K562 (cell line): ENCODE measurements around the gene TARS2. TPM values are rescaled to one million over a fixed set of nuclear protein-coding genes. Genes with fewer than 3 reads are reported as not detected.

ENCODE experiments used
- C11orf30 ChIP-seq: fragments of 450-650 bp; IDR thresholded peaks from 2 replicates; pipeline ENCODE4 v1.6.1; 2016; ENCODE audit warnings: low read depth, mild to moderate bottlenecking
- CBX1 ChIP-seq: sonication (generic); IDR thresholded peaks from 2 replicates; pipeline ENCODE4 v1.6.1; 2016; ENCODE audit warnings: antibody characterized with exemption, low read depth, mild to moderate bottlenecking
- EP400 ChIP-seq: fragments of 450-650 bp; IDR thresholded peaks from 2 replicates; pipeline ENCODE4 v1.6.1; 2017; ENCODE audit warnings: antibody characterized with exemption, mild to moderate bottlenecking, moderate library complexity
- GTF2F1 ChIP-seq: IDR thresholded peaks from 2 replicates; pipeline ENCODE4 v1.6.1; 2011; ENCODE audit warnings: low read depth, low read length, improper control_type of control experiment
- HIVEP1 ChIP-seq: fragments of 250-450 bp; sonication (Bioruptor Pico); IDR thresholded peaks from 2 replicates; pipeline ENCODE4 v1.4.0; 2020; ENCODE audit warnings: mild to moderate bottlenecking
- KAT7 ChIP-seq: sonication (generic); formaldehyde crosslinking; IDR thresholded peaks from 2 replicates; pipeline ENCODE4 v1.8.0; 2022; ENCODE audit warnings: missing genetic modification reagents, mild to moderate bottlenecking, borderline replicate concordance
- KDM4B ChIP-seq, 2 experiments: fragments of 450-650 bp in 1 of 2; sonication (generic) in 1 of 2; IDR thresholded peaks; 2 replicates each; pipeline ENCODE4 v1.6.1; 2016 to 2017; ENCODE audit warnings: borderline replicate concordance in 2 of 2, antibody characterized with exemption in 1 of 2, low read depth in 1 of 2, mild to moderate bottlenecking in 1 of 2
- MEIS2 ChIP-seq: fragments of 450-650 bp; IDR thresholded peaks from 2 replicates; pipeline ENCODE4 v1.6.1; 2014; ENCODE audit warnings: mild to moderate bottlenecking; ENCODE audit not compliant: partially characterized antibody
- PBX2 ChIP-seq, 2 experiments: IDR thresholded peaks in 1 of 2; conservative IDR thresholded peaks in 1 of 2; 2 replicates each; pipeline ENCODE4 v1.6.1; 2016; ENCODE audit warnings: low read depth in 2 of 2, mild to moderate bottlenecking in 1 of 2, missing compliant biosample characterization in 1 of 2, missing genetic modification characterization in 1 of 2, moderate library complexity in 1 of 2
- PHB ChIP-seq: fragments of 250-450 bp; sonication (Bioruptor Pico); IDR thresholded peaks from 2 replicates; pipeline ENCODE4 v1.5.0; 2021
- PRPF4 ChIP-seq: fragments of 200-400 bp; formaldehyde crosslinking; IDR thresholded peaks from one replicate; pipeline ENCODE4 v1.6.1; 2017; ENCODE audit warnings: low read length, low read depth, mild to moderate bottlenecking; ENCODE audit not compliant: insufficient read depth, poor library complexity, severe bottlenecking
- RBBP5 ChIP-seq: fragments of 200-600 bp; sonication (generic); IDR thresholded peaks from 2 replicates; pipeline ENCODE4 v1.6.1; 2012; ENCODE audit warnings: borderline replicate concordance, mild to moderate bottlenecking, low read length, control low read depth, inconsistent platforms; ENCODE audit not compliant: insufficient read depth, poor library complexity, severe bottlenecking
- SRSF3 ChIP-seq: fragments of 200-400 bp; formaldehyde crosslinking; IDR thresholded peaks from 2 replicates; pipeline ENCODE4 v1.6.1; 2016; ENCODE audit warnings: mild to moderate bottlenecking, low read length, moderate library complexity; ENCODE audit not compliant: insufficient read depth
- TAF9B ChIP-seq: fragments of 450-650 bp; IDR thresholded peaks from 2 replicates; pipeline ENCODE4 v1.6.1; 2018; ENCODE audit warnings: mild to moderate bottlenecking; ENCODE audit not compliant: partially characterized antibody
- YY1 ChIP-seq, 3 experiments: IDR thresholded peaks; 2 replicates each; pipeline ENCODE4 v1.6.1; 2011; ENCODE audit warnings: low read length in 2 of 3, mild to moderate bottlenecking in 2 of 3, moderate library complexity in 2 of 3, borderline replicate concordance in 1 of 3, control low read depth in 1 of 3, low read depth in 1 of 3; ENCODE audit not compliant: insufficient read depth in 3 of 3, insufficient replicate concordance in 2 of 3, control insufficient read depth in 1 of 3, insufficient read length in 1 of 3; ENCODE audit errors: extremely low read depth in 1 of 3
- ZBTB26 ChIP-seq: fragments of 450-650 bp; formaldehyde crosslinking; IDR thresholded peaks from 2 replicates; pipeline ENCODE4 v1.4.0; 2022; ENCODE audit warnings: missing genetic modification characterization
- ZKSCAN3 ChIP-seq: fragments of 250-450 bp; sonication (Bioruptor Pico); IDR thresholded peaks from 2 replicates; pipeline ENCODE4 v1.4.0; 2020
- ZNF133 ChIP-seq: fragments of 250-450 bp; sonication (Bioruptor Pico); IDR thresholded peaks from 2 replicates; pipeline ENCODE4 v1.4.0; 2020; ENCODE audit warnings: mild to moderate bottlenecking
- ZNF175 ChIP-seq: fragments of 200-800 bp; sonication (Bioruptor generic); IDR thresholded peaks from 2 replicates; pipeline ENCODE4 v1.6.1; 2016; ENCODE audit warnings: low read depth, mild to moderate bottlenecking, missing genetic modification characterization, missing compliant biosample characterization
- ZNF280B ChIP-seq: fragments of 250-450 bp; sonication (Bioruptor Pico); IDR thresholded peaks from 2 replicates; pipeline ENCODE4 v1.5.1; 2021; ENCODE audit warnings: mild to moderate bottlenecking
- polyA plus RNA-seq, 8 experiments: library from polyadenylated mRNA; depleted of rRNA in 4 of 8; stranded (reverse) in 5 of 8; unstranded in 3 of 8; fragments of >200 nt; fragmentation: Nextera tagmentation in 2 of 8; fragmentation: Illumina TruSeq in 1 of 8; extraction: Ambion mirVana in 2 of 8; extraction: Trizol in 1 of 8; gene quantifications; 2 replicates each; pipeline versions ENCODE4 v1.2.1 to v1.2.3, GENCODE V29; 2011 to 2014; ENCODE audit warnings: inconsistent platforms in 1 of 8, missing spikeins in 1 of 8
- total RNA-seq, 7 experiments: library from RNA; depleted of rRNA in 6 of 7; stranded (reverse); fragments of >200 nt in 6 of 7; fragmentation: Illumina TruSeq in 2 of 7; extraction: Trizol in 2 of 7; gene quantifications; 2 replicates each; pipeline versions ENCODE4 v1.2.1 to v1.2.3, GENCODE V29; 2011 to 2021; ENCODE audit warnings: low replicate concordance in 1 of 7

Gene TARS2
- total and polyA plus RNA-seq, 9 of the 15 experiments (the other 6 are each of a cell fraction or from before 2014, with no cell fraction given) = 17.0 to 64.2 (median 39.4) TPM

DNA sequence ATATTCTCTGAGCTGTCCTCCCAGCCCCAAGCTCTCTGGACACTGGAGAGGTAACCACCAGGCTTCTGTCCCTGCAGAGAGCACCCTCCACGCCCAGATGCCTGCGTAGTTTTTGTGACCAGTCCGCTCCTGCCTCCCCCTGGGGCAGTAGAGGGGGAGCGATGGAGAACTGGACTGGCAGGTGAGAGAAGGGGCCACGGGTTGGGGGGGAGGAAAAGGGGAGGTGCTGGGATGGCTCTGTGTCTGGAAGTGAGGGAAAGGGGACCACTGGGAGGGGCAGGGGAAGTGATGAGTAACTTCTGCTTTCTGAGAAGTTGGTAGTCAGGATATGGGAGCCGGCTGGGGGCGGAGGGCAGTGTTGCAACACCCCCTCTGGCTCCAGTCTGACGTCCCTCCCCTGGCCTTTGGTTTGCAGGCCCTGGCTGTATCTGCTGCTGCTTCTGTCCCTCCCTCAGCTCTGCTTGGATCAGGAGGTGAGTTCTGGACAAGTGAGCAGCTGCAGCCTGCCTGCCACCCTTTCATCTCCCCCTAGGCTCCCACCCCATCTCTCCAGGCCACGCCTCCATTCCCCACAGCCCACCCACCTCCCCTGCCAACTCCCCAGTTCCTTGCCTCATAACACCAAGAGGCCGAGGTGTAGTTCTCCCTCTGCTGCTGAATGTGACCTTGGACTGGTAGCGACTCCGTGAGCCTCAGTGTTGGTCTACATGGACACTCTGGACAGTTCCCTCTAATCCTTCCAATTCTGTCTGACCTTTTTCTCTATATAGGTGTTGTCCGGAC, 65.1 kb downstream of the TARS2 start (continued):
- TF ChIP-seq PBX2 (CRISPR knock-in tag; IDR thresholded peaks at IDR 0.05; ENCODE audit: low read depth) = no peak
- 0 out of 2 replicates have a peak, but pooled peaks have one; percentile 11 for TF ChIP-seq PBX2 (tag; conservative IDR thresholded peaks at IDR 0.05; ENCODE audit: low read depth)
- TF ChIP-seq TAF9B = no peak
- TF ChIP-seq PRPF4 = no peak
- TF ChIP-seq ZBTB26 (CRISPR knock-in tag) = no peak
- no peak; the same call in 1 of the 2 replicates for TF ChIP-seq C11orf30
- no peak for TF ChIP-seq KAT7
- no peak for TF ChIP-seq RBBP5
- no peak for TF ChIP-seq GTF2F1
- TF ChIP-seq YY1 (IDR thresholded peaks at IDR 0.05; ENCODE audit: borderline replicate concordance in 1 of 3, control insufficient read depth in 1 of 3, extremely low read depth in 1 of 3, insufficient read depth in 3 of 3, insufficient read length in 1 of 3, insufficient replicate concordance in 2 of 3, low read depth in 1 of 3, low read length in 2 of 3) = no peak
- no peak for TF ChIP-seq PHB (CRISPR knock-in tag)
- TF ChIP-seq CBX1 = no peak
- TF ChIP-seq ZNF280B (CRISPR knock-in tag) = no peak
- no peak for TF ChIP-seq SRSF3
- TF ChIP-seq ZNF133 (CRISPR knock-in tag) = no peak
- TF ChIP-seq ZKSCAN3 (CRISPR knock-in tag) = no peak
- peak; percentile 36; the same call in 1 of the 2 replicates for TF ChIP-seq EP400
- no peak for TF ChIP-seq KDM4B (IDR thresholded peaks at IDR 0.05; ENCODE audit: borderline replicate concordance in 2 of 2, low read depth in 1 of 2)
- 0 out of 2 replicates have a peak, but pooled peaks have one; percentile 11 for TF ChIP-seq ZNF175 (CRISPR knock-in tag)
- peak; percentile 40 for TF ChIP-seq MEIS2
- 0 out of 2 replicates have a peak, but pooled peaks have one; percentile 53 for TF ChIP-seq HIVEP1 (CRISPR knock-in tag)
